ENCODE data around the gene MIPOL1. TPM values are rescaled to one million over a fixed set of nuclear protein-coding genes. Genes with fewer than 3 reads are reported as not detected.

Gene MIPOL1
- total and polyA plus RNA-seq, 9 of the 15 experiments (the other 6 are each of a cell fraction or from before 2014, with no cell fraction given): 6.7 to 21.9 (median 12.4) TPM

- TF ChIP-seq GATAD2B (IDR thresholded peaks at IDR 0.05; ENCODE audit: borderline replicate concordance): peak; percentile 72; the same call in 1 of the 2 replicates
- peak; percentile 83 for TF ChIP-seq POLR2A (conservative IDR thresholded peaks at IDR 0.05)
- peak; percentile 34; the same call in 1 of the 2 replicates for TF ChIP-seq BCOR (IDR thresholded peaks at IDR 0.05)
- no peak for TF ChIP-seq LARP7 (IDR thresholded peaks at IDR 0.05)
- peak; percentile 71 for TF ChIP-seq GMEB1 (CRISPR knock-in tag; IDR thresholded peaks at IDR 0.05)
- TF ChIP-seq RCOR1 (IDR thresholded peaks at IDR 0.05; ENCODE audit: borderline replicate concordance in 1 of 2, low read depth in 2 of 2, low read length in 2 of 2): 0 out of 4 replicates have a peak, but pooled peaks of 1 of the 2 experiments have one; percentile 4
- peak; percentile 77 for TF ChIP-seq MTA3 (IDR thresholded peaks at IDR 0.05; ENCODE audit: borderline replicate concordance)
- TF ChIP-seq TFAP4 (CRISPR knock-in tag; IDR thresholded peaks at IDR 0.05; ENCODE audit: borderline replicate concordance): peak; percentile 61; the same call in 1 of the 2 replicates
- no peak for TF ChIP-seq ZNF668 (CRISPR knock-in tag; IDR thresholded peaks at IDR 0.05)
- TF ChIP-seq CREB3L1 (IDR thresholded peaks at IDR 0.05; ENCODE audit: borderline replicate concordance, low read depth): 0 out of 2 replicates have a peak, but pooled peaks have one; percentile 40
- TF ChIP-seq U2AF1 (optimal IDR thresholded peaks at IDR 0.05; ENCODE audit: low read depth, low read length): no peak
- peak; percentile 37; the same call in 1 of the 2 replicates for TF ChIP-seq CREB1 (IDR thresholded peaks at IDR 0.05)
- peak; percentile 32; the same call in 1 of the 2 replicates for TF ChIP-seq CREB1 (CRISPR knock-in tag; IDR thresholded peaks at IDR 0.05)
- TF ChIP-seq CREM (IDR thresholded peaks at IDR 0.05; ENCODE audit: low read depth): peak; percentile 79
- TF ChIP-seq ZFX (CRISPR knock-in tag; IDR thresholded peaks at IDR 0.05): peak; percentile 85
- TF ChIP-seq ZNF384 (IDR thresholded peaks at IDR 0.05; ENCODE audit: low read depth, low read length): 0 out of 2 replicates have a peak, but pooled peaks have one; percentile 46
- TF ChIP-seq ZNF184 (CRISPR knock-in tag; IDR thresholded peaks at IDR 0.05): no peak
- TF ChIP-seq MAZ (CRISPR knock-in tag; conservative IDR thresholded peaks at IDR 0.05 in 1 of 2, IDR thresholded peaks at IDR 0.05 in 1 of 2): peak in 1 of 2 experiments; percentile 74; a peak in 2 of 4 replicates
- no peak for TF ChIP-seq NR1H2 (CRISPR knock-in tag; IDR thresholded peaks at IDR 0.05)
- TF ChIP-seq, protein P1, sequence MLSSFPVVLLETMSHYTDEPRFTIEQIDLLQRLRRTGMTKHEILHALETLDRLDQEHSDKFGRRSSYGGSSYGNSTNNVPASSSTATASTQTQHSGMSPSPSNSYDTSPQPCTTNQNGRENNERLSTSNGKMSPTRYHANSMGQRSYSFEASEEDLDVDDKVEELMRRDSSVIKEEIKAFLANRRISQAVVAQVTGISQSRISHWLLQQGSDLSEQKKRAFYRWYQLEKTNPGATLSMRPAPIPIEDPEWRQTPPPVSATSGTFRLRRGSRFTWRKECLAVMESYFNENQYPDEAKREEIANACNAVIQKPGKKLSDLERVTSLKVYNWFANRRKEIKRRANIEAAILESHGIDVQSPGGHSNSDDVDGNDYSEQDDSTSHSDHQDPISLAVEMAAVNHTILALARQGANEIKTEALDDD (IDR thresholded peaks at IDR 0.05): no peak
- peak; percentile 13; the same call in 1 of the 2 replicates for TF ChIP-seq ZNF24 (IDR thresholded peaks at IDR 0.05)
- TF ChIP-seq PCBP2 (IDR thresholded peaks at IDR 0.05; ENCODE audit: low read depth, low read length, poor library complexity, severe bottlenecking): no peak
These were observed at the start of gene MIPOL1 (continued) for GRCh38 chr14:37197421-37198272.

Measured in K562 (cell line).